ENCODE measurements around the gene NFS1.
A peak's percentile ranks its signal among the peaks of the same experiment; 100 is the strongest.
"Not testable (repeated sequence)": the region's sequence is repeated elsewhere in the genome, so short reads cannot be mapped to it uniquely, and the experiment has no call there.

NFS1 gene

GRCh38 chr20:35695245-35695749 lies 3.9 kb downstream of the NFS1 start:
- intact Hi-C loops (cut with micrococcal nuclease), result loop anchor here (10.0 kb wide), 1 partner anchor 240 kb away; the partner anchor contains the start of gene CEP250
- Mint-ChIP-seq H3K4me3 (no peak overlapping the region), H3K36me3 (ENCODE audit: low read depth) (peaks cover 79% of the 10 kb centered on the region), H3K27ac (no peak overlapping the region), H3K9me3 (no peaks in the 10 kb centered on the region), H3K4me1 (ENCODE audit: low read depth) (peaks cover 21% of the 10 kb centered on the region), H3K27me3 (no peaks in the 10 kb centered on the region)

DNA sequence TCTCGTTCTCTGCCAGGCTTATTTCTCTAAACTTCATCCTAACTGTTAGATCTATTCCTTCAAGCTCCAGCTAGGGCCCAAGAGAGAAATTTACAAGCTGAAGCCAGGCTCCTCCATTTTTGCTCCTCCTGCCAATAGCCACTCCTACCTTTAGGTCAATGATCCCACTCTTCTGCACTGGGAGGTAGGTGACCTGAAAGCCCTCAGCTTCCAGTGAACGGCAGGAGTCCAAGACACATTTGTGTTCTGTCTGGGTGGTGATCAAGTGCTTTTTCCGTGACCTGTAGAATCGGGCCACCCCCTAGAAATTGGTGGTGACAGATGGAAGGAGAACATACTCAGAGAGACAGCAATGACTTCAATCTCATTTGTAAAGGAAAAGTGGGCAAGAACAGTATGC lies 8.9 kb downstream of the NFS1 start:
- Mint-ChIP-seq H3K36me3 (ENCODE audit: low read depth) (peaks cover 94% of the 10 kb centered on the region), H3K4me3 (no peak overlapping the region), H3K9me3 (peaks cover 9% of the 10 kb centered on the region), H3K4me1 (ENCODE audit: low read depth) (no peaks in the 10 kb centered on the region), H3K27me3 (no peaks in the 10 kb centered on the region), H3K27ac (no peak overlapping the region)
- intact Hi-C loops (cut with micrococcal nuclease), result loop anchor here (10.0 kb wide), 1 partner anchor 235 kb away; the partner anchor contains the start of gene CEP250

GRCh38 chr20:35686872-35687271 lies 12.3 kb downstream of the NFS1 start:
- H3K4me3 Mint-ChIP-seq; intact Hi-C loops (cut with micrococcal nuclease): not testable (repeated sequence)

GRCh38 chr20:35685368-35685767 lies 13.8 kb downstream of the NFS1 start:
- peaks cover 67% of the 10 kb centered on the region for H3K36me3 Mint-ChIP-seq (ENCODE audit: low read depth)
- intact Hi-C loops (cut with micrococcal nuclease); H3K27ac Mint-ChIP-seq; H3K9me3 Mint-ChIP-seq; H3K4me1 Mint-ChIP-seq (ENCODE audit: low read depth); H3K27me3 Mint-ChIP-seq; H3K4me3 Mint-ChIP-seq: not testable (repeated sequence)

More at GRCh38 chr20:35686872-35687271, 12.3 kb downstream of the NFS1 start:
- not testable (repeated sequence) for H3K4me1 Mint-ChIP-seq (ENCODE audit: low read depth); H3K9me3 Mint-ChIP-seq; H3K27me3 Mint-ChIP-seq; H3K27ac Mint-ChIP-seq
- H3K36me3 Mint-ChIP-seq (ENCODE audit: low read depth), result peaks cover 76% of the 10 kb centered on the region

DNA sequence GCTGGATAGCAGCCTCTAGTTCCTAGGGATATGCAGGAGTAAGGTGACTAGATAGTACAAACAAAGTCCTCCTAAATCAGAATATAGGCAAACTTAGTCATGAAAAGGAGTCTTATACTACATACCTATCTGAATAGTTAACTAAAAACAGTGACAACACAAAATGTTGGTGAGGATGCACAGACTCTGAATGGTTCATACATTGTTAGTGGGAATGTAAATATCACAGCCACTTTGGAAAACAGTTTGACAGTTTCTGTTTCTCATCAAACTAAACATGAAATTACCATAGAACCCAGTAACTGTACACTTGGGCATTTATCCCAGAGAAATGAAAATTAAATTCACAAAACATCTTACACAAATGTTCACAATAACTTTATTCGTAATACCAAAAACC lies 17.2 kb downstream of the NFS1 start:
- Mint-ChIP-seq H3K9me3 (peaks cover 1% of the 10 kb centered on the region), H3K4me1 (ENCODE audit: low read depth) (peaks cover 14% of the 10 kb centered on the region), H3K36me3 (ENCODE audit: low read depth) (peaks cover 62% of the 10 kb centered on the region), H3K27ac (no peak overlapping the region), H3K27me3 (no peaks in the 10 kb centered on the region), H3K4me3 (no peak overlapping the region)
- intact Hi-C loops (cut with micrococcal nuclease), result no loop called here

DNA sequence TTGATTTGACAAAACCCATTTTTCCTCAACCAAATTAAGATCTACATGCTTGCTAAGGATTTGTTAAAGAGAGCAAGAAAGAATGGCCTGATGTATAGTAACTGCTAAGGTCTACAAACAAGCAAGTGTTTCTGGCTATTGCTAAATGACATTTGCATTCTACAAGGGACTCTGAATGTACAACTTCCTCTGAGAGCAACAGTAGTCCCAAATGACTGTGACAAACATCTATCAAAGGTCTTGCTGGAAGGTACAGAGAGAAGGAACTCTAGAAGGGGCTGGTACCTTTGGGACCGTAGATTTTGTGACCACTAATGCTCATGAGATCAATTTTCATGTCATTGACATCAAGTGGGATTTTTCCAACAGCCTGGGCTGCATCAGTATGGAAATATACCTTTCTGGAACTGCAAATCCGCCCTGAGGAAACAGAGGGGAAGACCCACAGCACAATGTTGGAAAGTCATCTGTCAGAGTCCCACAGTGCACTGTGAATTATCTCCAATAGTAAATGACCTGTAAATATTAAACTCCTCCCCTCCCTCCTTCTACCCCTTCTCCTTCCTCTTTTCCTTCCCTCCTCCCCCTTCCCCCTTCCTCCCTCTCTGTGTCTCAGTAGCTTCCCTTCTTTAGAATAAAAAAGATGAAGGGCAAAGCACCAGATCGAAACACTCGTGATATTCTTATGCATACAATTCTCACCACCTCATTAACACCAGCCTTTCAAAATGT lies 18.5 kb downstream of the NFS1 start:
- Mint-ChIP-seq H3K4me3 (peak overlapping the region; percentile 9), H3K27me3 (no peaks in the 10 kb centered on the region), H3K9me3 (no peaks in the 10 kb centered on the region), H3K36me3 (ENCODE audit: low read depth) (peaks cover 62% of the 10 kb centered on the region), H3K27ac (peak overlapping the region; percentile 74), H3K4me1 (ENCODE audit: low read depth) (peaks cover 14% of the 10 kb centered on the region)
- intact Hi-C loops (cut with micrococcal nuclease), result no loop called here

DNA sequence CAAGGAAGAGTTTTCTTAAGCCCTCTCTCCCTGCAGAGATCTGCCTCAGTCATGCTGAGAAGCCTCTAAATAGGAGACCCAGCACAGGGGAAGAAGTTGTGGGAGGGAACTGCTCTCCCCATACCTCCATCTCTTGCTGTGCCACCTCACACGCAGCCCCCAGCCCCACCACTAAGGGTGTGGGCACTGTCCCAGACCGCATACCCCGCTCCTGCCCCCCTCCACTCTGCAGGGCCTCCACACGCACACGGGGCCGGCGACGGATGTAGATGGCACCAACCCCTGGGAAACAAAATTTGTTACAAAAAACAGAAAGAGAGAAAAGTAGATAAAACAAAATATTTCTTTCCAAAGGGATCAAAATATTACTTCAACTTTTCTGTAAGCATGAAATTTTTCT lies 24.2 kb downstream of the NFS1 start:
- Mint-ChIP-seq H3K27ac (no peak overlapping the region), H3K4me1 (ENCODE audit: low read depth) (peaks cover 2% of the 10 kb centered on the region), H3K27me3 (no peaks in the 10 kb centered on the region), H3K4me3 (no peak overlapping the region), H3K36me3 (ENCODE audit: low read depth) (peaks cover 87% of the 10 kb centered on the region), H3K9me3 (no peaks in the 10 kb centered on the region)
- intact Hi-C loops (cut with micrococcal nuclease), result no loop called here

DNA sequence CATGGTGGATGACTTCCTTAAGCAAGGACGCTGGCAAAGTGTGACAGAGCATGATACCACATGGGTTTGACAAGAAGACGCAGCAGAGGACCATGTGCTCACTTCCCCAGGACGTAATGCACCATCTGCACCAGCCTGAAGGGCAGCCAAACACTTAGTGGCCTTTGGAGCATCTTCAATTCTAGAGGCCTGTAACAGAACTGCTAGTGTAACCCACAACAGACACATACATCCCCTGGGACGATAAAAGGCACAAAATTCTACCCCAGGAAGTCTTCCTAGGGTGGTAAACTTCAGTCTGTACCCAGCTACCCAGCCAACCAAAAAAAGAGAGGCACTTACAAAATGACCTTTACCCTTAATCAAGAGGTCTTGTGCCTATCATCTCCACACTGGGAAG lies 25.3 kb downstream of the NFS1 start:
- no peaks in the 10 kb centered on the region for H3K4me1 Mint-ChIP-seq (ENCODE audit: low read depth)
- H3K9me3 Mint-ChIP-seq, result no peaks in the 10 kb centered on the region
- intact Hi-C loops (cut with micrococcal nuclease), result no loop called here
- no peaks in the 10 kb centered on the region for H3K27me3 Mint-ChIP-seq
- H3K4me3 Mint-ChIP-seq, result no peak overlapping the region
- peaks cover 91% of the 10 kb centered on the region for H3K36me3 Mint-ChIP-seq (ENCODE audit: low read depth)
- H3K27ac Mint-ChIP-seq, result no peak overlapping the region

- peaks cover 5% of the 10 kb centered on the region for H3K4me1 Mint-ChIP-seq (ENCODE audit: low read depth)
- H3K27me3 Mint-ChIP-seq, result no peaks in the 10 kb centered on the region
- H3K4me3 Mint-ChIP-seq, result no peak overlapping the region
- no peak overlapping the region for H3K27ac Mint-ChIP-seq
- no peaks in the 10 kb centered on the region for H3K9me3 Mint-ChIP-seq
- H3K36me3 Mint-ChIP-seq (ENCODE audit: low read depth), result peaks cover 64% of the 10 kb centered on the region
- intact Hi-C loops (cut with micrococcal nuclease), result no loop called here
Measured at GRCh38 chr20:35669681-35670080, 29.5 kb downstream of the NFS1 start.

DNA sequence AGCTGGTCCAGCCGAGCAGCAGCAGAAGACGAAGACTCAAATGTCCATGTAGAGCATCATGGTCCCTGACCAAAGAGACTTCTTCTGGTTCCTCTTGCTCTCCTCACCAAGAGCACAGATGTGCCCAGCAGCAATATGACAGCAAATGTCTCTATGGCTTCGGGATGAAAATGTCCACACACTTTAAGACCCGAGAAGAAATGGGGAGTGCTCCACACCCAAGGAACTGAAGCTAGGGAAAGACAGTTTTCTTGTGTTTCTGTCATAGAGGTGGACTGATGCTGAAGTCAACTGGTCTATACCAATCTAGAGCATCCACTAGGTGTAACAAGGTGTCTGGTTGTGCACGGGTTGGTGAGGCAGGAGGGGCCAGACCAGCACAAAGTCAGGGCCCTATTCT lies 29.9 kb downstream of the NFS1 start:
- Mint-ChIP-seq H3K4me3 (no peak overlapping the region), H3K27ac (no peak overlapping the region), H3K9me3 (no peaks in the 10 kb centered on the region), H3K4me1 (ENCODE audit: low read depth) (peaks cover 9% of the 10 kb centered on the region), H3K27me3 (no peaks in the 10 kb centered on the region), H3K36me3 (ENCODE audit: low read depth) (peaks cover 68% of the 10 kb centered on the region)
- intact Hi-C loops (cut with micrococcal nuclease), result no loop called here

DNA sequence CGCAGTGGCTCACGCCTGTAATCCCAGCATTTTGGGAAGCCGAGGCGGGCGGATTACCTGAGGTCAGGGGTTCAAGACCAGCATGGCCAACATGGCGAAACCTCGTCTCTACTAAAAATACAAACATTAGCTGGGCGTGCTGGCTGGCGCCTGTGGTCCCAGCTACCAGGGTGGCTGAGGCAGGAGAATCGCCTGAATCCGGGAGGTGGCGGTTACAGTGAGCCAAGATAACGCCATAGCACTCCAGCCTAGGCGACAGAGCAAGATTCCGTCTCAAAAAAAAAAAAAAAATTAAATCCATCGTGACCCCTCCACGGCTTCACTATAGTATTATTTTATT lies 33.2 kb downstream of the NFS1 start:
- Mint-ChIP-seq H3K27ac (no peak overlapping the region), H3K4me3 (no peak overlapping the region), H3K9me3 (no peaks in the 10 kb centered on the region), H3K36me3 (ENCODE audit: low read depth) (peaks cover 44% of the 10 kb centered on the region), H3K4me1 (ENCODE audit: low read depth) (peaks cover 37% of the 10 kb centered on the region), H3K27me3 (no peaks in the 10 kb centered on the region)
- intact Hi-C loops (cut with micrococcal nuclease), result no loop called here

- peak within 1 kb of the TSS; percentile 99 for H3K27ac Mint-ChIP-seq
- peak within 1 kb of the TSS; percentile 95 for H3K4me3 Mint-ChIP-seq
- intact Hi-C loops (cut with micrococcal nuclease), result loop anchor here (1.0 kb wide), 1 partner anchor 48 kb away; no protein-coding TSS in a partner anchor
- H3K27me3 Mint-ChIP-seq, result no peaks in the 10 kb centered on the region
- peaks cover 31% of the 10 kb centered on the region for H3K36me3 Mint-ChIP-seq (ENCODE audit: low read depth)
- no peaks in the 10 kb centered on the region for H3K9me3 Mint-ChIP-seq
- peaks cover 37% of the 10 kb centered on the region for H3K4me1 Mint-ChIP-seq (ENCODE audit: low read depth)
Measured at GRCh38 chr20:35664466-35665206, 34.5 kb downstream of the NFS1 start, which contains the start of the genes CPNE1 and RBM12. Gene CPNE1 (minus strand): TSS chr20:35664900. CDS start chr20:35632923, 31,977 bp downstream. Gene RBM12 (minus strand): TSS chr20:35664900. CDS start chr20:35655322, 9,578 bp downstream.

DNA sequence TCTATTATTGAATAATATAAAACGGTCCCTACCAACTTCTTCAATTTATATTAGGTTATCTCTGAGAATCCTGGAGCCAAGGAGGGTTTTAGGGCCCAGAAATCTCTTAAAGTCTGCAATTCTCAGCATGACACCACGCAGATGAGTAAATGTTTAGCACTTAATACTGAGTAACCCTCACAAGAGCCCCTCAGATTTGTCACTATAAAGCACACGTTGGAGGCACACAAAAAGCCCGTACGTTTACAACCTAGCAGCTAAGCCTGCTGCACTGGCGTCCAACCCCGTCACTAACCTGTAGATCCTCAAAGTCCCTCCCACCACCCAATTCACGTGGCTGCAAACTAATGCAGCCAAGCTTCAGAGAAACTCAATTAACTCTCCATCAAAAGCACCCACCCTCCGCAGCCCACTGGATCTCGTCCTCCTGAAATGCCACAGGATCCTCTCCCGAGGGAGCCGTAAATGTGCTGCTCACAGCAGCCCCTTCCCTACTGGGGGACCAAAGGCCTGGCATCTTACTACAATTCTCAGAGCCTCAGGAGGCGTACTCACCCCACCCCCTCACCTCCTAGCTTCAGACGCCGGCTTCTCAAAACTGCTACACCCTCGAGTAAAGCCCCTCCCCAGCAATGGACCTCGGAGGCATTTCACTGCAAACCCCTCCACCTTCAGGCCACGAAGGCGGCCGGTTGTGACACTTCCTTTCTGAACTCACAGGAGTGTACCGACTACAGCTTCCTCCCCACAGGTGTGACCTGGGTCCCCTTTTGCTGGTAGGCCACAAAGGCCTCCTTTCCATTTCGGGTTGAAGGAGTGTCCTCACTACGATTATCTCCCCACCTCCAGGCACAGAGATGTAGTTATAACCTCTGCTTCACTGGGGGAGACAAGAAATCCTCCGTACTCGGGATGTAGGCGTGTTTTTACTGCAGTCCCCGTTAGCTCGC lies 35.4 kb downstream of the NFS1 start:
- Mint-ChIP-seq H3K36me3 (ENCODE audit: low read depth) (peaks cover 22% of the 10 kb centered on the region), H3K27ac (peak overlapping the region; percentile 99), H3K9me3 (no peaks in the 10 kb centered on the region), H3K27me3 (no peaks in the 10 kb centered on the region), H3K4me1 (ENCODE audit: low read depth) (peaks cover 42% of the 10 kb centered on the region), H3K4me3 (peak overlapping the region; percentile 95)
- intact Hi-C loops (cut with micrococcal nuclease), result loop anchor here (1.0 kb wide), 1 partner anchor 47 kb away; no protein-coding TSS in a partner anchor

Measured in dendritic cell treated with granulocyte-macrophage colony-stimulating factor and Interleukin-4, amounts not matched to agents 40 ng/mL and 50 ng/mL, for 4 days (primary cell).